ENCODE measurements around the gene CFAP20DC. TPM values are rescaled to one million over a fixed set of nuclear protein-coding genes. Genes with fewer than 3 reads are reported as not detected.

CFAP20DC gene
- total RNA-seq, 1 donor from 2014 or later, result 4.7 TPM

DNA sequence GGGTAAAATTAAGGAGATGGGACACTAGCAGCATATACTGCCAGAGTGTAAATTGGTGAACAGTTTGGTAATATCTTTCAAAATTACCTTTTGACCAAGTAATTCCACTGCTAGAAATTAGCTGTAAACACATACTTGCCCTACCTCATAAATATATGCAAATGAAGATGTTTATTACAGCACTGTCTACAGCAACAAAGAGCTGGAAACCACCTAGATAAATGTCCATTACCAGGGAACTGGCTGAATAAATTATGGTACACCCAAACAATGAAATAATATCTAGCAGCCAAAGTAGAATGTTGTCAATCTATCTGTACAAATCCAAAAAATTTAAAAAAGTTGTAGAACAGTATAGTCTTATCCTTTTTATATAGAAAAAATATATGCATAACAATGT lies 277.4 kb downstream of the CFAP20DC start:
- Mint-ChIP-seq H3K27me3 (no peaks in the 10 kb centered on the region), H3K9me3 (no peaks in the 10 kb centered on the region), H3K36me3 (no peaks in the 10 kb centered on the region), H3K4me3 (no peak overlapping the region), H3K27ac (no peak overlapping the region), H3K4me1 (ENCODE audit: unreplicated experiment) (no peaks in the 10 kb centered on the region)
- DNase-seq (ENCODE audit: extremely low spot score, unreplicated experiment), result no peak
- TF ChIP-seq, protein P1, sequence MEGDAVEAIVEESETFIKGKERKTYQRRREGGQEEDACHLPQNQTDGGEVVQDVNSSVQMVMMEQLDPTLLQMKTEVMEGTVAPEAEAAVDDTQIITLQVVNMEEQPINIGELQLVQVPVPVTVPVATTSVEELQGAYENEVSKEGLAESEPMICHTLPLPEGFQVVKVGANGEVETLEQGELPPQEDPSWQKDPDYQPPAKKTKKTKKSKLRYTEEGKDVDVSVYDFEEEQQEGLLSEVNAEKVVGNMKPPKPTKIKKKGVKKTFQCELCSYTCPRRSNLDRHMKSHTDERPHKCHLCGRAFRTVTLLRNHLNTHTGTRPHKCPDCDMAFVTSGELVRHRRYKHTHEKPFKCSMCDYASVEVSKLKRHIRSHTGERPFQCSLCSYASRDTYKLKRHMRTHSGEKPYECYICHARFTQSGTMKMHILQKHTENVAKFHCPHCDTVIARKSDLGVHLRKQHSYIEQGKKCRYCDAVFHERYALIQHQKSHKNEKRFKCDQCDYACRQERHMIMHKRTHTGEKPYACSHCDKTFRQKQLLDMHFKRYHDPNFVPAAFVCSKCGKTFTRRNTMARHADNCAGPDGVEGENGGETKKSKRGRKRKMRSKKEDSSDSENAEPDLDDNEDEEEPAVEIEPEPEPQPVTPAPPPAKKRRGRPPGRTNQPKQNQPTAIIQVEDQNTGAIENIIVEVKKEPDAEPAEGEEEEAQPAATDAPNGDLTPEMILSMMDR (conservative IDR thresholded peaks at IDR 0.05), result no peak

DNA sequence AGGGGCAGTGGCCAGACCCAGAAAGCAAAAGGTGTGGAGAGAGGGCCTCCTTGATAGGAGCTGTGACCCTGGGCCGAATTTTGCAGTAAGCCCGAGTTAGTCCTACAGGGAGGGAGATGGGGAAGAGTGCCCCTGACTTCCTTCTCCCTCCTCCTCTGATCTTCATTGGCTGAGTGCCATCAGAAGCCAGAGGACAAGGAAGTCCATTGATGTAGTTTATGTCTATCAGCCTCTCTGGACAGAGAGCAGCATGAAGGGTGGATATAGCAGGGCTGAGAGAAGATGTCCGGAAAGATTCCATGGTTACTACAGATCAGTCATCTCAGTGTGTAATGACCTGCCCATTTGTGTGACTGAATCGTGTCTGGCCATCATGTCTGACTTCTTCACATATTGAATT lies 280.8 kb downstream of the CFAP20DC start:
- no peaks in the 10 kb centered on the region for H3K27me3 Mint-ChIP-seq
- H3K4me1 Mint-ChIP-seq (ENCODE audit: unreplicated experiment), result no peaks in the 10 kb centered on the region
- no peak overlapping the region for H3K27ac Mint-ChIP-seq
- H3K4me3 Mint-ChIP-seq, result no peak overlapping the region
- H3K36me3 Mint-ChIP-seq, result no peaks in the 10 kb centered on the region
- H3K9me3 Mint-ChIP-seq, result peaks cover 7% of the 10 kb centered on the region
- TF ChIP-seq, protein P1 (conservative IDR thresholded peaks at IDR 0.05), result no peak
- no peak for DNase-seq (ENCODE audit: extremely low spot score, unreplicated experiment)

DNA sequence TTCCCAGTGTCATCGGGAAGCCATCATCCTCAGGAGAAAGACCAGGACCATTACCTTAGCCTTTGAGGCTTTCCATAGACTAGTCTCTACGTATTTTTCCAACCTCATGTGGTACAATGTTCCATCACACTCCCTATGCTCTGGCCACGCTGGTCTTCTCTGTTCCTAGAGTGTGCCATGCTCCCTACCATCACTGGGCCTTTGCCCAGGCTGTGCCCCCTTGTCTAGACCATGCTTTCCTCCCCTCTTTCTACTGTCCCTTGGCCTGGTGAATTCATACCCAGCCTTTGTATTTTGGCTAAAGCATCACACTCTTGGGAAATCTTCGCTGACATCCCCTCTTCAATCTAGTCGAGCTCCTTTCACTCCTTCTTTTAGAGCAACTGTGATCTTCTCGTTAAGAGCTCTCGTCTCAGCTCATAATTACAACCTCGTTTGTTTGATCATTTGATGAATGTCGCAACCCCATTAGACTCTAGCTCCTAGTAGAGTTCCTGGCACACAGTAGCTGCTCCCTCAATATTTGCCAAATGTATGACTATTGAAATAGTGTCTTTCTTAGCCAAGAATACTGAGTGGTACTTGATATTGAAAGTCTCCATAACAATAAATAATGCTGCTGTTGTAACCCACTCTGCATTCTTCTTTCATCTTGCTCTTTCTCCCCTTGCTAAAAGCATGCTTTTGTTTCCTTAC lies 283.1 kb downstream of the CFAP20DC start:
- H3K9me3 Mint-ChIP-seq, result peaks cover 7% of the 10 kb centered on the region
- H3K27ac Mint-ChIP-seq, result no peak overlapping the region
- H3K27me3 Mint-ChIP-seq, result no peaks in the 10 kb centered on the region
- no peak for DNase-seq (ENCODE audit: extremely low spot score, unreplicated experiment)
- H3K4me3 Mint-ChIP-seq, result no peak overlapping the region
- no peaks in the 10 kb centered on the region for H3K36me3 Mint-ChIP-seq
- H3K4me1 Mint-ChIP-seq (ENCODE audit: unreplicated experiment), result no peaks in the 10 kb centered on the region
- TF ChIP-seq, protein P1 (conservative IDR thresholded peaks at IDR 0.05), result no peak

DNA sequence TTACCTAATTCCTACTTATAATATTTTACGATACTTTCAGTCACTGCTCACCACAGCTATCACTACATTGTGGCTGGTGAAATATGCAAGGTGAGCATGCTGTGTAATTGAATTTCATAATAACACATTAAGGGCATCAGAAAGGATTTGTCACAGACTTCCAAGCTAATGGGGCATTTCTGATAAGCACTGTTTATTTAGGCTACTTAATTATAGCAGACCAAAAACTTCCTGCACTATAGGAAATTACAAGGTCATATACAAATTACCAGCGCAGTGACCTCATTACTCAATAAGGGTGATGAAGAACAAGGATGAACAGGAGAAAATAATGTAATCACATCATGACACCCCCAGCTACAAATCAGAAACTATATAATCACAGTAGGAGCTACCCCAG lies 294.7 kb downstream of the CFAP20DC start:
- Mint-ChIP-seq H3K36me3 (no peaks in the 10 kb centered on the region), H3K27ac (no peak overlapping the region), H3K9me3 (no peaks in the 10 kb centered on the region), H3K4me3 (no peak overlapping the region), H3K4me1 (ENCODE audit: unreplicated experiment) (peaks cover 3% of the 10 kb centered on the region), H3K27me3 (peaks cover 4% of the 10 kb centered on the region)
- DNase-seq (ENCODE audit: extremely low spot score, unreplicated experiment), result no peak
- TF ChIP-seq, protein P1 (conservative IDR thresholded peaks at IDR 0.05), result no peak

DNA sequence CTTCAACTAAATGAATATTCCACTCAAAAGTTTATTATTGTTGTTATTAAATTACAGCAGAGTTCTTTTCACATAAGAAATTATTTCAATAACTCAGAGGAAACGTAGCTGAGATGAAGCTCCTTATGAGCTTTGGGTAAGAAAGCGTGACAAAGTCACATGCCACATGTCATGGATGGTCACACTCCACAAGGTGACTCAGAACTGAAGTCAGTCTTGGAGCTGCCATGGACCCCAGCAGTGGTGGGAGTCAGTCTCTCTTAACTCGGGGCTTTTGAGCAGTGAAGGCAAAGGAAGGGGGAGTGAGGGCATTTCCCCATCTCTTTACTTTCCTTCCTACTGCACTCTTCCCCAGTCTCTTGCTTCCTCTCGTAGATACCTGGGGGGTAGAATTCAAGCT lies 295.8 kb downstream of the CFAP20DC start:
- no peak overlapping the region for H3K27ac Mint-ChIP-seq
- H3K9me3 Mint-ChIP-seq, result no peaks in the 10 kb centered on the region
- no peak for DNase-seq (ENCODE audit: extremely low spot score, unreplicated experiment)
- H3K4me1 Mint-ChIP-seq (ENCODE audit: unreplicated experiment), result peaks cover 3% of the 10 kb centered on the region
- TF ChIP-seq, protein P1 (conservative IDR thresholded peaks at IDR 0.05), result no peak
- H3K4me3 Mint-ChIP-seq, result no peak overlapping the region
- H3K36me3 Mint-ChIP-seq, result no peaks in the 10 kb centered on the region
- peaks cover 4% of the 10 kb centered on the region for H3K27me3 Mint-ChIP-seq
